Omental fat pad (tissue), 4 donors: ENCODE results near the gene SMPD3. TPM values are rescaled to one million over a fixed set of nuclear protein-coding genes. Genes with fewer than 3 reads are reported as not detected.

Experiments
- ATAC-seq: fragments of 150-250 bp; one replicate; pipeline ENCODE4 v1.9.1; 2016; ENCODE audit warnings: mild to moderate bottlenecking, moderate library complexity; ENCODE audit not compliant: low FRiP score
- DNase-seq: peaks from one replicate; pipeline ENCODE4 v3.0.0-alpha.2; 2019; ENCODE audit warnings: low spot score
- total RNA-seq, 4 donors: library from RNA; depleted of rRNA; stranded (reverse); fragments of >200 nt; gene quantifications; one replicate each; pipeline ENCODE4 v1.1.0, GENCODE V29; 2016
- TF ChIP-seq, protein P1 (sequence below), 3 donors: fragments of 450-650 bp; IDR thresholded peaks; one replicate each; pipeline ENCODE4 v1.5.1; 2016 to 2017; ENCODE audit warnings: antibody characterized with exemption in 3 of 3, mild to moderate bottlenecking in 3 of 3, moderate library complexity in 2 of 3

The SMPD3 gene
- total RNA-seq, 4 donors from 2014 or later = 0.63 to 44.8 (median 8.1) TPM

- TF ChIP-seq, protein P1, sequence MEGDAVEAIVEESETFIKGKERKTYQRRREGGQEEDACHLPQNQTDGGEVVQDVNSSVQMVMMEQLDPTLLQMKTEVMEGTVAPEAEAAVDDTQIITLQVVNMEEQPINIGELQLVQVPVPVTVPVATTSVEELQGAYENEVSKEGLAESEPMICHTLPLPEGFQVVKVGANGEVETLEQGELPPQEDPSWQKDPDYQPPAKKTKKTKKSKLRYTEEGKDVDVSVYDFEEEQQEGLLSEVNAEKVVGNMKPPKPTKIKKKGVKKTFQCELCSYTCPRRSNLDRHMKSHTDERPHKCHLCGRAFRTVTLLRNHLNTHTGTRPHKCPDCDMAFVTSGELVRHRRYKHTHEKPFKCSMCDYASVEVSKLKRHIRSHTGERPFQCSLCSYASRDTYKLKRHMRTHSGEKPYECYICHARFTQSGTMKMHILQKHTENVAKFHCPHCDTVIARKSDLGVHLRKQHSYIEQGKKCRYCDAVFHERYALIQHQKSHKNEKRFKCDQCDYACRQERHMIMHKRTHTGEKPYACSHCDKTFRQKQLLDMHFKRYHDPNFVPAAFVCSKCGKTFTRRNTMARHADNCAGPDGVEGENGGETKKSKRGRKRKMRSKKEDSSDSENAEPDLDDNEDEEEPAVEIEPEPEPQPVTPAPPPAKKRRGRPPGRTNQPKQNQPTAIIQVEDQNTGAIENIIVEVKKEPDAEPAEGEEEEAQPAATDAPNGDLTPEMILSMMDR (IDR thresholded peaks at IDR 0.05) = no peak
- DNase-seq = peak; percentile 33
- ATAC-seq = peak; percentile 78
These were observed 42.7 kb upstream of the SMPD3 start for GRCh38 chr16:68490829-68491575.

GRCh38 chr16:68490358-68490757 is 42.0 kb upstream of the SMPD3 start:
- TF ChIP-seq, protein P1 (IDR thresholded peaks at IDR 0.05) = no peak
- ATAC-seq (no peak), DNase-seq (no peak)

GRCh38 chr16:68488554-68488953 is 40.2 kb upstream of the SMPD3 start:
- DNase-seq = no peak
- TF ChIP-seq, protein P1 (IDR thresholded peaks at IDR 0.05) = no peak
- no peak for ATAC-seq

DNA sequence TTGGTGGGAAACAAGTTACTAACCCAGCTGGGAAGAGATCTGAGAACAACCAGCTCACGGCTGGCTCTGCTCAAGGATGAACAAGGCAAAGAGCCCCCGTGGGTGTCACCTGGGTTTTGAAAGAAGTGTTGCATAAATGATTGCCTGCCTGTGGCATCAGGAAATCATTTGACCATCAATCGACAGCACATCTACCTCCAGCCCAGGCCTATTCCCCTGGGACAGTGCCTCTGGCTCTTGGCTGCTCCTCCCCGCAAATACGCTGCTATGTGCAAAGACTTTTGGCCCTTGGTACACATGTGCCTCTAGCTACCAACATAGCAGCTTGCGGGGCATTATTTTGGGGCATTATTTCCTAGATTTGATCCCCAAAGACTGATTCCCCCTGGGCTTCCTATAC is 39.4 kb upstream of the SMPD3 start:
- DNase-seq = no peak

DNA sequence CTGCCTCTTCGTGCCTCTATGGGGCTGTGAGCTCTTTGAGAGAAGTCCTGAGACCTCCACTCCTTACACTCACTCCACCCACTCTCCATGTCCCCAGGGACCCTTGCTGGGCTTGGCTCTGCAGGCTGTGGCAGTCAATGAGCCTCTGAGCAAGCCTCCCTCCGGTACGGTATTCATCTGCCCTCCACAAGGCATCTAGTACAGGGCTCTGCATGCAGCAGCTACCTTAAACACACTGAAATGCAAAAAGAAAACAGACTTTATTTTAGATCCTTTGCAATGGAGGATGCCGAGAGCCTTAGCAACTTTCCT is 38.9 kb upstream of the SMPD3 start:
- TF ChIP-seq, protein P1 (IDR thresholded peaks at IDR 0.05) = no peak
- no peak for ATAC-seq
- no peak for DNase-seq

More for the DNA sequence above, 39.4 kb upstream of the SMPD3 start:
- no peak for ATAC-seq
- TF ChIP-seq, protein P1 (IDR thresholded peaks at IDR 0.05) = no peak

- no peak for ATAC-seq
- TF ChIP-seq, protein P1 (IDR thresholded peaks at IDR 0.05) = no peak
- DNase-seq = no peak
These were observed 38.3 kb upstream of the SMPD3 start for GRCh38 chr16:68486502-68487202.

DNA sequence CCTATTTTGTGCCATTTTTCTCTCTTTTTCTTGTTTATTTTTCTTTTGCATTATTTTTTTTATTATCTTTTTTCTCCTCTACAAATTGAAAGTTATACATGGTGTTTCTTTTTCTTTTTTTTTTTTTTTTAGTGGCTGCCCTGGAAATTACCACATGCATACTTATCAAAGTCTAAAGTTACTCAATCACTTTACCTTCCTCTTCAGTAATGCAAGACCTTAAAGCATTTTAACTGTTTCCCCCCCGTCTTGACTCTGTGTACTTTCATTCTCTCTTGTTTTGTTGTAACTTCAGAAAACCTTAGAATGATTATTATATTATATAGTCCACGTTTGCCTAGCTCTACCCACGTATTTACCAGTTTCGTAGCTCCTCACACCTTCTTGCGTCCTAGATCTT is 33.3 kb upstream of the SMPD3 start:
- no peak for ATAC-seq
- TF ChIP-seq, protein P1 (IDR thresholded peaks at IDR 0.05) = no peak
- no peak for DNase-seq
